Dedifferentiated amniotic fluid mesenchymal stem cell (primary cell): ENCODE data around the gene WDR7.

Experiments used
- DNase-seq: peaks from one replicate; pipeline ENCODE4 v3.0.0-alpha.2; 2016; ENCODE audit errors: extremely low spot score

Gene WDR7

GRCh38 chr18:56722518-56722917, 71.4 kb downstream of the WDR7 start:
- DNase-seq, result no peak

GRCh38 chr18:56723068-56723467, 71.9 kb downstream of the WDR7 start:
- DNase-seq, result no peak

GRCh38 chr18:56723706-56724105, 72.5 kb downstream of the WDR7 start:
- no peak for DNase-seq

- no peak for DNase-seq
These were observed 75.7 kb downstream of the WDR7 start for GRCh38 chr18:56726906-56727305.

- DNase-seq, result no peak
These were observed 76.2 kb downstream of the WDR7 start for GRCh38 chr18:56727399-56727798.

- no peak for DNase-seq
These were observed 77.6 kb downstream of the WDR7 start for GRCh38 chr18:56728741-56729140.

- no peak for DNase-seq
These were observed 87.0 kb downstream of the WDR7 start for GRCh38 chr18:56738184-56738583.

GRCh38 chr18:56739731-56740130, 88.6 kb downstream of the WDR7 start:
- no peak for DNase-seq

GRCh38 chr18:56740645-56741044, 89.5 kb downstream of the WDR7 start:
- no peak for DNase-seq

GRCh38 chr18:56741685-56742084, 90.5 kb downstream of the WDR7 start:
- no peak for DNase-seq

- DNase-seq, result no peak
These were observed 92.0 kb downstream of the WDR7 start for GRCh38 chr18:56743115-56743514.

- no peak for DNase-seq
These were observed 96.0 kb downstream of the WDR7 start for GRCh38 chr18:56747032-56747658.

- DNase-seq, result no peak
These were observed 96.7 kb downstream of the WDR7 start for GRCh38 chr18:56747857-56748256.

- peak; percentile 62 for DNase-seq
These were observed 97.6 kb downstream of the WDR7 start for GRCh38 chr18:56748698-56749268.

- DNase-seq, result no peak
These were observed 105.8 kb downstream of the WDR7 start for GRCh38 chr18:56756966-56757365.

GRCh38 chr18:56770097-56770496, 118.9 kb downstream of the WDR7 start:
- DNase-seq, result no peak

GRCh38 chr18:56770873-56771272, 119.7 kb downstream of the WDR7 start:
- peak; percentile 45 for DNase-seq

- no peak for DNase-seq
These were observed 124.5 kb downstream of the WDR7 start for GRCh38 chr18:56775701-56776100.

- no peak for DNase-seq
These were observed 136.2 kb downstream of the WDR7 start for GRCh38 chr18:56787390-56787789.

GRCh38 chr18:56789004-56789888, 138.1 kb downstream of the WDR7 start:
- no peak for DNase-seq

- no peak for DNase-seq
These were observed 138.7 kb downstream of the WDR7 start for GRCh38 chr18:56789889-56790180.

- DNase-seq, result no peak
These were observed 144.2 kb downstream of the WDR7 start for GRCh38 chr18:56795381-56795780.

- DNase-seq, result no peak
These were observed 148.6 kb downstream of the WDR7 start for GRCh38 chr18:56799756-56800155.
